HepG2 (cell line): Measurements from ENCODE around the gene CD80. TPM values are rescaled to one million over a fixed set of nuclear protein-coding genes. Genes with fewer than 3 reads are reported as not detected.

ENCODE experiments used
- ATAC-seq: fragments of 200-7000 bp; cut with Tn5 transposase; 3 replicates; pipeline ENCODE4 v1.9.1; 2020; ENCODE audit warnings: mild to moderate bottlenecking, moderate library complexity
- BruUV-seq: library from RNA; stranded (reverse); fragments of 400-500 nt; replicated peaks from 2 replicates; lab custom pipeline; 2021; lab: Mats Ljungman, UMichigan
- CTCF ChIA-PET: fragments of 300-600 bp; formaldehyde crosslinking; extraction: SDS; loops from one replicate; lab custom pipeline; 2021; ENCODE audit warnings: low total read pairs, inconsistent platforms, low intra/inter-chr PET ratio; lab: Yijun Ruan, JAX
- POLR2A ChIA-PET: fragments of 350-600 bp; sonication (Branson Sonifier 250); formaldehyde crosslinking; loops from one replicate; lab custom pipeline; 2020; ENCODE audit warnings: antibody characterized with exemption, inconsistent platforms; lab: Yijun Ruan, JAX
- DNase-seq: peaks from one replicate; pipeline ENCODE4 v3.0.0-alpha.2; 2015; ENCODE audit warnings: low spot score
- FAIRE-seq: peaks from 3 replicates; lab custom pipeline; 2011; peaks lifted over from hg19 to GRCh38; lab: Jason Lieb, UNC
- H2AFZ ChIP-seq: one replicate; pipeline ENCODE4 v1.6.1; 2011; ENCODE audit warnings: low read length, inconsistent platforms
- H3K27ac ChIP-seq: fragments of 300-600 bp; 3 replicates; pipeline ENCODE4 v1.8.0; 2011; ENCODE audit warnings: mixed run types, mild to moderate bottlenecking, mixed read lengths, low read length, inconsistent platforms; ENCODE audit not compliant: insufficient read depth; ENCODE audit errors: extremely low read length
- H3K27me3 ChIP-seq, 2 experiments: fragments of 200-600 bp in 1 of 2; 2 replicates in 1 of 2; 3 replicates in 1 of 2; pipeline versions ENCODE4 v1.6.0 to v1.8.0; 2011; ENCODE audit warnings: low read length in 2 of 2, mild to moderate bottlenecking in 2 of 2, moderate library complexity in 2 of 2, inconsistent platforms in 1 of 2; ENCODE audit not compliant: insufficient read depth in 2 of 2, control insufficient read depth in 1 of 2
- H3K36me3 ChIP-seq, 2 experiments: fragments of 200-600 bp in 1 of 2; replicated peaks in 1 of 2; 2 replicates in 1 of 2; 3 replicates in 1 of 2; pipeline versions ENCODE4 v1.5.1 to v1.8.0; 2011; ENCODE audit warnings: low read length in 2 of 2, inconsistent platforms in 1 of 2; ENCODE audit not compliant: insufficient read depth in 2 of 2, control insufficient read depth in 1 of 2
- H3K4me1 ChIP-seq: 2 replicates; pipeline ENCODE4 v1.5.1; 2012; ENCODE audit warnings: low read length, inconsistent platforms; ENCODE audit not compliant: insufficient read depth
- H3K4me2 ChIP-seq: 2 replicates; pipeline ENCODE4 v1.6.0; 2011; ENCODE audit warnings: low read depth, low read length, inconsistent platforms
- H3K4me3 ChIP-seq, 3 experiments: fragments of 200-600 bp in 1 of 3; sonication (generic), shearing (Covaris generic) in 1 of 3; replicated peaks in 1 of 3; 2 replicates each; pipeline ENCODE4 v1.5.1; 2011 to 2016; ENCODE audit warnings: low read length in 3 of 3, inconsistent platforms in 2 of 3, low read depth in 2 of 3, mild to moderate bottlenecking in 2 of 3, control low read depth in 1 of 3, mixed read lengths in 1 of 3; ENCODE audit not compliant: insufficient read depth in 1 of 3
- H3K79me2 ChIP-seq: one replicate; pipeline ENCODE4 v1.6.1; 2011; ENCODE audit warnings: low read length, inconsistent platforms; ENCODE audit not compliant: insufficient read depth
- H3K9ac ChIP-seq: 2 replicates; pipeline ENCODE4 v1.6.0; 2011; ENCODE audit warnings: mild to moderate bottlenecking, low read depth, low read length, inconsistent platforms; ENCODE audit not compliant: insufficient read depth
- H3K9me3 ChIP-seq: 2 replicates; pipeline ENCODE4 v1.5.1; 2012; ENCODE audit warnings: mild to moderate bottlenecking, low read length
- H4K20me1 ChIP-seq: 2 replicates; pipeline ENCODE4 v1.6.0; 2011; ENCODE audit warnings: inconsistent platforms, mild to moderate bottlenecking, low read length, moderate library complexity; ENCODE audit not compliant: insufficient read depth
- ARID3A ChIP-seq: IDR thresholded peaks from 2 replicates; pipeline ENCODE4 v1.6.1; 2012; ENCODE audit warnings: low read depth, low read length, improper control_type of control experiment
- CHCHD3 ChIP-seq: sonication (generic); formaldehyde crosslinking; IDR thresholded peaks from 2 replicates; pipeline ENCODE4 v1.8.0; 2022; ENCODE audit warnings: mild to moderate bottlenecking, missing genetic modification reagents, moderate library complexity
- CSRNP2 ChIP-seq: sonication (generic); formaldehyde crosslinking; conservative IDR thresholded peaks from 2 replicates; pipeline ENCODE4 v1.8.0; 2022; ENCODE audit warnings: low read depth, missing genetic modification reagents
- FOXA1 ChIP-seq, 2 experiments: fragments of 450-650 bp in 1 of 2; sonication (generic) in 1 of 2; formaldehyde crosslinking in 1 of 2; IDR thresholded peaks; 2 replicates each; pipeline versions ENCODE4 v1.4.0 to v1.6.1; 2016 to 2020; ENCODE audit warnings: missing genetic modification reagents in 1 of 2
- ISX ChIP-seq: sonication (generic); formaldehyde crosslinking; conservative IDR thresholded peaks from 2 replicates; pipeline ENCODE4 v1.5.0; 2020; ENCODE audit warnings: missing genetic modification reagents
- NFATC3 ChIP-seq: sonication (generic); formaldehyde crosslinking; IDR thresholded peaks from 2 replicates; pipeline ENCODE4 v1.5.1; 2020; ENCODE audit warnings: mild to moderate bottlenecking, missing genetic modification reagents
- PAX8 ChIP-seq: sonication (generic); formaldehyde crosslinking; IDR thresholded peaks from 2 replicates; pipeline ENCODE4 v1.8.0; 2022; ENCODE audit warnings: mild to moderate bottlenecking, missing genetic modification reagents, borderline replicate concordance
- PHF5A ChIP-seq: IDR thresholded peaks from one replicate; pipeline ENCODE4 v1.6.1; 2018; ENCODE audit warnings: low read depth, missing genetic modification reagents; ENCODE audit not compliant: unreplicated experiment
- SIN3B ChIP-seq: fragments of 150-350 bp; IDR thresholded peaks from 2 replicates; pipeline ENCODE4 v1.6.1; 2014; ENCODE audit warnings: low read length
- SRSF4 ChIP-seq: fragments of 200-400 bp; formaldehyde crosslinking; IDR thresholded peaks from one replicate; pipeline ENCODE4 v1.6.1; 2018; ENCODE audit warnings: mild to moderate bottlenecking, low read depth, low read length, moderate library complexity; ENCODE audit not compliant: poor library complexity, severe bottlenecking
- ZNF10 ChIP-seq: sonication (generic); formaldehyde crosslinking; IDR thresholded peaks from 2 replicates; pipeline ENCODE4 v1.4.0; 2020; ENCODE audit warnings: mild to moderate bottlenecking, low read depth, missing genetic modification reagents, borderline replicate concordance
- ZNF337 ChIP-seq: sonication (generic); formaldehyde crosslinking; IDR thresholded peaks from 2 replicates; pipeline ENCODE4 v1.5.1; 2020; ENCODE audit warnings: missing genetic modification reagents, low read depth, mild to moderate bottlenecking, borderline replicate concordance
- ZNF556 ChIP-seq: sonication (generic); formaldehyde crosslinking; IDR thresholded peaks from 2 replicates; pipeline ENCODE4 v1.4.0; 2020; ENCODE audit warnings: mild to moderate bottlenecking, missing genetic modification reagents, borderline replicate concordance
- ZNF777 ChIP-seq: sonication (generic); formaldehyde crosslinking; IDR thresholded peaks from 2 replicates; pipeline ENCODE4 v1.4.0; 2020; ENCODE audit warnings: missing genetic modification reagents
- ZSCAN9 ChIP-seq: IDR thresholded peaks from 2 replicates; pipeline ENCODE4 v1.6.1; 2016; ENCODE audit warnings: borderline replicate concordance
- WGBS: methylation state at CpG from one replicate; pipeline ENCODE4 v1.1.6; 2017; ENCODE audit warnings: low lambda C conversion rate; 5-methylcytosine and 5-hydroxymethylcytosine counted together
- in situ Hi-C: cut with HindIII; loops from 2 replicates; pipeline ENCODE4 v1.10.0; 2017; ENCODE audit warnings: low pct_unique_long_range_greater_than_20kb; ENCODE audit not compliant: extremely low pct_ligation_motif_present
- intact Hi-C: fragments of 100-400 bp; cut with micrococcal nuclease; formaldehyde crosslinking; loops from one replicate; pipeline ENCODE4 v1.10.0; 2022; ENCODE audit not compliant: unreplicated experiment
- polyA plus RNA-seq, 8 experiments: library from polyadenylated mRNA; depleted of rRNA in 3 of 8; stranded (reverse) in 7 of 8; unstranded in 1 of 8; fragments of >200 nt; fragmentation: Illumina TruSeq in 4 of 8; extraction: Trizol in 4 of 8; gene quantifications; 2 replicates each; pipeline versions ENCODE4 v1.2.1 to v1.2.3, GENCODE V29; 2011 to 2016; ENCODE audit warnings: low read depth in 4 of 8, missing spikeins in 1 of 8, mixed read lengths in 1 of 8; ENCODE audit not compliant: insufficient read depth in 1 of 8
- total RNA-seq, 5 experiments: library from RNA; depleted of rRNA; stranded (reverse); fragments of >200 nt; fragmentation: Illumina TruSeq; extraction: Trizol; gene quantifications; 2 replicates each; pipeline ENCODE4 v1.2.3, GENCODE V29; 2016; ENCODE audit warnings: low read depth in 1 of 5

CD80 gene
- total and polyA plus RNA-seq, 2 of the 13 experiments (the other 11 are each of a cell fraction or from before 2014, with no cell fraction given): not detected

DNA sequence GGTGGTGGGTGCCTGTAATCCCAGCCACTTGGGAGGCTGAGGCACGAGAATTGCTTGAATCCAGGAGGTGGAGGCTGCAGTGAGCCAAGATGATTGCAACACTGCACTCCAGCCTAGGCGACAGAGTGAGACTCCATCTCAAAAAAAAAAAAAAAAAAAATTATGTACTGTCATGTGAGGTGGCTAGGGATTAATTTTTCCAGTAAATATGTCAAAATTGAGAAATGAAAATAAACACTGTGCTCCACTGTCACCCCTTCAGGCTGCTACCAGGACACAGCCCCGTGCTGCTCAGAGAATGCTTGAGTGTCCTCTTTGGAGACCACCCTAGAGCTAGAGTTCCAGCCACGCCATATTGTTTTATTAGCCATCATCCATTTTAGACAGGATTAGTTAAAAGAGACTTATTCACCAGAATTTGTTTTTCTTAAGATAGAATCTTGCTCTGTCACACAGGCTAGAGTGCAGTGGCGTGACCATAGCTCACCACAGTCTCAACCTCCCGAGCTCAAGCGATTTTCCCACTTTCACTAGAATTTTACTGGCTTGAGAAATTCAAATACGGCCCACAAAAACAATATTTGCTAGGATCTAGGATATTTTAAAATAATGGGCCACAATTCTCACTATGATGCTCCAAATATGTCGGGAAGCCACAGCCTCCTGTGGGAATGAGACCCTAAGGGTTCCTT is 642 bp downstream of the CD80 start:
- ChIA-PET POLR2A (no interaction called here), CTCF (interaction anchor here (1.5 kb wide), 1 partner anchor 178 kb away, joined by 4 read pairs; no protein-coding TSS in a partner anchor)
- Histone ChIP-seq H3K79me2 (no peaks in the 10 kb centered on the region), H4K20me1 (no peaks in the 10 kb centered on the region), H3K9ac (no peak overlapping the region), H3K4me3 (no peak overlapping the region), H3K4me2 (no peak overlapping the region), H3K4me1 (no peaks in the 10 kb centered on the region), H3K9me3 (no peaks in the 10 kb centered on the region), H3K36me3 (no peaks in the 10 kb centered on the region), H2AFZ (no peak overlapping the region), H3K27ac (no peak overlapping the region), H3K27me3 (peaks cover 0 to 12% of the 10 kb centered on the region in 2 experiments; a peak in 2 of 5 replicates)
- BruUV-seq: no TSS peak
- FAIRE-seq (no peak), DNase-seq (no peak), ATAC-seq (no peak)
- in situ Hi-C loops: no loop called here
- intact Hi-C loops: no loop called here
- WGBS: 44% methylated on average over 9 of the region's 9 CpGs
- TF ChIP-seq ZNF10 (CRISPR knock-in tag) (no peak), CHCHD3 (CRISPR knock-in tag) (no peak), ISX (no peak), ZNF556 (CRISPR knock-in tag) (no peak), SIN3B (no peak), PHF5A (no peak), ARID3A (no peak), CSRNP2 (CRISPR knock-in tag) (no peak), ZNF777 (no peak), PAX8 (CRISPR knock-in tag) (no peak), ZNF337 (no peak), NFATC3 (no peak), FOXA1 (IDR thresholded peaks at IDR 0.05) (no peak), FOXA1 (CRISPR knock-in tag; IDR thresholded peaks at IDR 0.05) (no peak), SRSF4 (no peak), ZSCAN9 (no peak)
